Skeletal muscle tissue (tissue), 4 donors: Measurements from ENCODE around the gene IGHMBP2. TPM values are rescaled to one million over a fixed set of nuclear protein-coding genes. Genes with fewer than 3 reads are reported as not detected.

ENCODE experiments used
- H3K27ac ChIP-seq: one replicate; pipeline ENCODE4 v1.7.0; 2013; ENCODE audit warnings: mild to moderate bottlenecking, low read depth, low read length, inconsistent platforms
- H3K27me3 ChIP-seq, 3 donors: one replicate each; pipeline ENCODE4 v1.7.0; 2013; ENCODE audit warnings: low read length in 3 of 3; ENCODE audit not compliant: control insufficient read depth in 3 of 3, insufficient read depth in 3 of 3
- H3K36me3 ChIP-seq, 3 donors: one replicate each; pipeline ENCODE4 v1.7.0; 2013; ENCODE audit warnings: low read length in 3 of 3; ENCODE audit not compliant: control insufficient read depth in 3 of 3, insufficient read depth in 3 of 3
- H3K4me1 ChIP-seq, 3 donors: one replicate each; pipeline ENCODE4 v1.7.0; 2013; ENCODE audit warnings: low read length in 3 of 3, mild to moderate bottlenecking in 3 of 3; ENCODE audit not compliant: control insufficient read depth in 3 of 3, insufficient read depth in 3 of 3
- H3K4me3 ChIP-seq, 3 donors: one replicate each; pipeline ENCODE4 v1.7.0; 2013; ENCODE audit warnings: low read length in 3 of 3
- H3K9ac ChIP-seq, 3 donors: one replicate each; pipeline ENCODE4 v1.7.0; 2013; ENCODE audit warnings: low read length in 3 of 3, mild to moderate bottlenecking in 3 of 3, moderate library complexity in 2 of 3, low read depth in 1 of 3
- H3K9me3 ChIP-seq, 3 donors: one replicate each; pipeline ENCODE4 v1.7.0; 2013; ENCODE audit warnings: low read length in 3 of 3; ENCODE audit not compliant: control insufficient read depth in 3 of 3
- total RNA-seq: library from RNA; depleted of rRNA; stranded (reverse); fragments of >200 nt; gene quantifications from one replicate; pipeline ENCODE4 v1.2.3, GENCODE V29; 2014
- donor health status: Osteomylitis.

The IGHMBP2 gene
- total RNA-seq, 1 donor from 2014 or later: 11.0 TPM

- no peaks in the 10 kb centered on the region for H3K4me1 ChIP-seq
- no peak overlapping the region for H3K4me3 ChIP-seq
- no peaks in the 10 kb centered on the region for H3K9me3 ChIP-seq
- peaks cover 62 to 65% (median 65%) of the 10 kb centered on the region in 3 donors for H3K36me3 ChIP-seq
- no peak overlapping the region for H3K27ac ChIP-seq
- H3K9ac ChIP-seq: no peak overlapping the region
- no peaks in the 10 kb centered on the region for H3K27me3 ChIP-seq
These were observed 34.4 kb downstream of the IGHMBP2 start for GRCh38 chr11:68938088-68938487.

DNA sequence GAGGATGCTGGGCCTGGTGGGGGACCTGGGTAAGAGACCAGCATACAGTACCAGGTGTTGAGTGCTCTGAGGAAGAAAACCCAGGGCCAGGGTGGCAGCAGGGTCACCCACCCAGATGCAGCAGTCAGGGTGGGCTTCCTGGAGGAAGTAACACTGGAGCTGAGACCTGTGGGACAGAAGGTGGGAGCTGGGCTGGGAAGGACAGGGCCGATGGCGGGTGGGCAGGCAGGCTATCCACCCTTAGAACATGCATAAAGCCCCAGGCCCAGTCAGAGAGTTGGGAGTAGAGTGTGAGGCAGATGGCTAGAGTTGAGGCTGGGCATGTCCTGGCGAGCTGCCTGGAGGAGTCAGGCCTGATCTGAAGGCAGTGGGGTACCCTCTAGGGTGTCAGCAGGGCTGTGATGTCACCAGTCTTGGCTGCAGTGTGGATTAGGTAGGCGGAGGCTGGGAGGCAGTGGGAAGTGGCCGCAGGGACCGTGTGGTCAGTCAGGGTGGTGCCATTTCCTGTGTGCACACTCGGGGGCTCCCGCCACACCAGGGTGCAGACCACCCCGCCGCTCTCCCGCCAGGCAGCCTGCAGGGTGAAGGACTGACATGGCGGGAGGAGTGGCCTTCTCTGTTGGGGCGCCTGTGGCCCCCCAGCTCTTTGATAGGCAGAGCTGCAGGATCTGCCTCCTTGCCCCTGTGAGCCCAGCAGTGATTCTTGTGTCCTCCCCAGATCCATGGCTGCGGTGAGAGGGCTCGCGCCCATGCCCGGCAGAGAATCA is 35.3 kb downstream of the IGHMBP2 start:
- H3K36me3 ChIP-seq: peaks cover 55 to 59% (median 56%) of the 10 kb centered on the region in 3 donors
- H3K4me3 ChIP-seq: no peak overlapping the region
- H3K9ac ChIP-seq: no peak overlapping the region
- H3K4me1 ChIP-seq: no peaks in the 10 kb centered on the region
- H3K9me3 ChIP-seq: no peaks in the 10 kb centered on the region
- no peaks in the 10 kb centered on the region for H3K27me3 ChIP-seq
- H3K27ac ChIP-seq: no peak overlapping the region

GRCh38 chr11:68939583-68940555 is 36.2 kb downstream of the IGHMBP2 start:
- Histone ChIP-seq H3K4me1 (no peaks in the 10 kb centered on the region), H3K4me3 (no peak overlapping the region), H3K9ac (no peak overlapping the region), H3K9me3 (no peaks in the 10 kb centered on the region), H3K27me3 (no peaks in the 10 kb centered on the region), H3K36me3 (peaks cover 47 to 52% (median 48%) of the 10 kb centered on the region in 3 donors), H3K27ac (no peak overlapping the region)

- Histone ChIP-seq H3K9me3 (no peaks in the 10 kb centered on the region), H3K9ac (no peak overlapping the region), H3K4me3 (no peak overlapping the region), H3K36me3 (peaks cover 39 to 43% (median 42%) of the 10 kb centered on the region in 3 donors), H3K4me1 (no peaks in the 10 kb centered on the region), H3K27me3 (no peaks in the 10 kb centered on the region), H3K27ac (no peak overlapping the region)
These were observed 37.1 kb downstream of the IGHMBP2 start for GRCh38 chr11:68940651-68941323.

DNA sequence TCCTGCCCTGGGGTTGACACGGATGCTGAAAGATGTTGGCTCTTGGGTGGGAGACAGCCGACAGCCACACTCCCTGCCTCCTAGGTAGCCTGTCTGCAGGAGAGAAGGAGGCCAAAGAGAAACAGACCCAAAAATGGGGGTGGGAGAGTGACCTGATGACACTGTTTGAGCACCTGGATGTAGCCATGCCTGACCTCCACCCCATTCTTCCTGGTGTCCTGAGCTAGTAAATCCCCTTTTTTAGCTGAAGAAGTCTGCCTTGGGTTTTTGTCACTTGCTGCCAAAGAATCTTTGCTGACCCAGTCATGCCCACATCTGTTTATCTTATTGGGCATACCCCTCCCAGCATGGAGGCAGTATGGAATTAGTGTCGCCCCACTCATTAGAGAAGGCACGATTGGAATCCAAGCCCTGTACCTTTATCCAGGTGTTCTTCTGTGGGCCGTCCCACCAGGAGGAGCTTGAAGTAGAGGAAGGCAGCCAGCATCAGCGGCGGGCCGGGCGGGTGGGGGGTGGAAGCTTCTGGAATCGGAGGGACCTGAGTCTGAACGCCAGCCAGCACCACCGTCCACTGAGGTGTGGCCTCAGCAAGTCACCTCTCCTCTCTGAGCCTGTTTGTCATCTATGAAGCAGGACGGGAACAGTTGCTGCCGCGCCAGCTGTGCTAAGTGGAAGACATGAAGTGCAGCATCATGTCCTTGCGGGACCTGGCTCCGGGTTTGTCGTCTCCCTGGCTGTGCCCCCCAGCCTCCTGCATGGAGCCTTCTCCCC is 37.8 kb downstream of the IGHMBP2 start:
- H3K27me3 ChIP-seq: no peaks in the 10 kb centered on the region
- peaks cover 32 to 36% (median 35%) of the 10 kb centered on the region in 3 donors for H3K36me3 ChIP-seq
- H3K9ac ChIP-seq: no peak overlapping the region
- H3K4me3 ChIP-seq: no peak overlapping the region
- no peaks in the 10 kb centered on the region for H3K9me3 ChIP-seq
- H3K27ac ChIP-seq: no peak overlapping the region
- H3K4me1 ChIP-seq: peaks cover 0 to 2% (median 0%) of the 10 kb centered on the region in 3 donors

- Histone ChIP-seq H3K4me3 (no peak overlapping the region), H3K4me1 (peaks cover 0 to 4% (median 2%) of the 10 kb centered on the region in 3 donors), H3K27ac (no peak overlapping the region), H3K9me3 (no peaks in the 10 kb centered on the region), H3K27me3 (peaks cover 0 to 3% (median 0%) of the 10 kb centered on the region in 3 donors), H3K36me3 (peaks cover 25 to 29% (median 29%) of the 10 kb centered on the region in 3 donors), H3K9ac (no peak overlapping the region)
These were observed 38.5 kb downstream of the IGHMBP2 start for GRCh38 chr11:68942095-68942620.

- peaks cover 0 to 4% (median 4%) of the 10 kb centered on the region in 3 donors for H3K4me1 ChIP-seq
- no peak overlapping the region for H3K27ac ChIP-seq
- H3K4me3 ChIP-seq: no peak overlapping the region
- H3K27me3 ChIP-seq: peaks cover 0 to 3% (median 0%) of the 10 kb centered on the region in 3 donors
- no peak overlapping the region for H3K9ac ChIP-seq
- H3K36me3 ChIP-seq: peaks cover 19 to 25% (median 23%) of the 10 kb centered on the region in 3 donors
- H3K9me3 ChIP-seq: no peaks in the 10 kb centered on the region
These were observed 39.1 kb downstream of the IGHMBP2 start for GRCh38 chr11:68942751-68943271.

DNA sequence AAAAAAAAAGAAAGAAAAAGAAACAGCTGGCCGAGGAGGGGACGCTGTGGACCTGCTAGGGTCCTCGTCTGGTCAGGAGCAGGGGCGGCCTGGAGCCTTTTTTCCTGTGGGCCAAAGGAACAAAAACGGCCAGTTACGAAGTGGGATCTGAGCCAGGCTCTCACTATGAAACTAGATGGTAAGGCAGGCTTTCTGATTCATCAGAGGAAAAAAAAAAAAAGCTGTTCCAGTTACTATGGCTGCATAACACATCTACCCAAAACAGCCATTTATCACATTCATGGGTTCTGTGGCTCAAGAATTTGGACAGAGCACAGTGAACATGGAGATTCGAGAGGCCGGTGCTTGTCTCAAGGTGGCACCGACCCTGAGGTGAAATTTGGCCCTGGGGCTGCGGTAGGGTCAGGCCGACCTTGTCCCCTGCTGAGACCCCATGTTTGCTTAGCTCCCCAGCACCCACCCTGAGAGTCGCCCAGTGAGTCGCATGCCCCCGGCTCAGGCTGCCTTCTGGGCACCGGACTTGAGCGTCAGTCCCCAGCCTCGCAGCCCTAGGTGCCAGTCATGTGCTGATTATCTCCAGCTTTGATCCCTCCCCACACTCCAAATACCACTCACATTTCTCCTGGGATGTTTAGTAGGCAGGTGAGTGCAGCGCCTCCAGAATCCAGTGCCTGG is 42.9 kb downstream of the IGHMBP2 start:
- Histone ChIP-seq H3K4me1 (peaks cover 0 to 4% (median 4%) of the 10 kb centered on the region in 3 donors), H3K27me3 (peaks cover 0 to 9% (median 3%) of the 10 kb centered on the region in 3 donors), H3K36me3 (no peaks in the 10 kb centered on the region), H3K4me3 (no peak overlapping the region), H3K9ac (no peak overlapping the region), H3K27ac (no peak overlapping the region), H3K9me3 (no peaks in the 10 kb centered on the region)
